ENCODE data around the gene YWHAB.

Gene YWHAB

GRCh38 chr20:44952731-44953130 is 67.2 kb downstream of the YWHAB start:
- TF ChIP-seq CTCF (IDR thresholded peaks at IDR 0.05; ENCODE audit: extremely low read depth, missing control alignments) = no peak
- DNase-seq (ENCODE audit: low spot score) = no peak

DNA sequence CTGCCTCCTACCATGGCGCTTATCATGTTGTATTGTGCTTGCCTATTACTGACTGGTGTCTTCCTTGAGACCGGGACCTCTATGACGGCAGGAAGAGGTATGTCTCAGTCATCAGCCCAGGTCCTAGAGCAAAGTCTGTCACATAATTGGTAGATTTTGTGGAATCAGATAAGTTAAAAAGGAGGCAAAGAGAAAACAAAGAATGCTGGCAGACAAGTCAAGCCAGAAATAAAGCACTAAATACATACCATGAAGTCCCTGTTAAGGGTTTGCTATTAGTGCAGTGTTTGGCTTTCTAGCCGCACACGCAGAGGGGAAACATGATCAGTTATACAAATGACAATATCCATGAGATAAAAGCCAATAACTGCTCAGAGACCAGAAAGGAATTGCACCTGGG is 68.7 kb downstream of the YWHAB start:
- no peak for TF ChIP-seq CTCF (IDR thresholded peaks at IDR 0.05; ENCODE audit: extremely low read depth, missing control alignments)
- DNase-seq (ENCODE audit: low spot score) = no peak

DNA sequence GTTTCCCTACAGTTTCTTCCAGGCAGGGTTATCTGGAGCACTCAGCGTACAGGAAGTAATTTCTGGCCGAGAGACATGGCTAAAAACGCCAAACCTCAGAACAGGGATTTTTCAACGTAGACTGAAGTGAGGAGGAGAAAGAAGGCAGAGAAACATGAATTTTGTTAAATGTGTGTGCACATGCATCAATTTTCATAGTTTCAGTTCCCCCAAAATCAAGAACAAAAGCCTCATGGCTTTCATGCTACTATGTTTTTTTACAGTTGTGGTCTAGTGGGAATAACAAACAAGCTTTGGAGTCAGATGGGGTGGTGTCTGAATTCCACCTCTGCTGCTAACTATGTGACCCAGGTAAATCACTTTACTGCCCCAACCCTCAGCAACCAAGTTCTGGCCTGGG is 69.8 kb downstream of the YWHAB start:
- DNase-seq (ENCODE audit: low spot score) = no peak
- no peak for TF ChIP-seq CTCF (IDR thresholded peaks at IDR 0.05; ENCODE audit: extremely low read depth, missing control alignments)

DNA sequence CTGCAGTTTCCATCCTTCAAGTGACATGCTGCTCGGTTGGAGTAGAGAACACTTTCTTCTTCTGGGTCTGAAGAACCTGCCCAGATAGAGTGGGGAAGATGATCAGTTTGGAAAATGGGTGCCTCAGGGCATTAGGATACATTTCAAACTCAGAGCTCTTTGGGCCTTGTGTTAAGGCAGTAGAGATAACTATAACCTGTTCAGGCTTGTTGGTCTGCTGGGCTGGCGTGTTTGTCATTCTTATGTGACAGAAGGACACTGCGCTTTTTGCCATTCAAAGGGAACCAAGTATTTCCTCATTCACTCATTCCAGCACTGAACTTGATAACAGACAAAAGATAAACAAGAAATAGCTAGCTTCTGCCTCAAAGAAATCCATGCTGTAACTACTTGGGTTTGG is 70.9 kb downstream of the YWHAB start:
- TF ChIP-seq CTCF (IDR thresholded peaks at IDR 0.05; ENCODE audit: extremely low read depth, missing control alignments) = no peak
- no peak for DNase-seq (ENCODE audit: low spot score)

Measured in GM20000 (cell line).